Measurements from ENCODE around the gene SRGAP2C.
"Not testable (repeated sequence)": the region's sequence is repeated elsewhere in the genome, so short reads cannot be mapped to it uniquely, and the experiment has no call there.

- not testable (repeated sequence) for TF ChIP-seq CTCF (IDR thresholded peaks at IDR 0.05; ENCODE audit: poor library complexity, severe bottlenecking); POLR2AphosphoS5 (IDR thresholded peaks at IDR 0.05); EP300 (conservative IDR thresholded peaks at IDR 0.05; ENCODE audit: poor library complexity, severe bottlenecking); MXI1 (conservative IDR thresholded peaks at IDR 0.05; ENCODE audit: poor library complexity, severe bottlenecking); RAD21 (conservative IDR thresholded peaks at IDR 0.05); EZH2 (IDR thresholded peaks at IDR 0.05; ENCODE audit: borderline replicate concordance, insufficient read depth, low read length, poor library complexity, severe bottlenecking)
These were observed 201.7 kb downstream of the SRGAP2C start for GRCh38 chr1:121386319-121386948.

Measured in neural cell (in vitro differentiated cells).